NCI-H1694 treated with DMSO at 0.1 percent for 48 hours (cell line): Measurements from ENCODE around the gene CCDC82.

Experiments
- DNase-seq: peaks from one replicate; lab custom pipeline; 2025; lab: John Stamatoyannopoulos, UW

The CCDC82 gene

DNA sequence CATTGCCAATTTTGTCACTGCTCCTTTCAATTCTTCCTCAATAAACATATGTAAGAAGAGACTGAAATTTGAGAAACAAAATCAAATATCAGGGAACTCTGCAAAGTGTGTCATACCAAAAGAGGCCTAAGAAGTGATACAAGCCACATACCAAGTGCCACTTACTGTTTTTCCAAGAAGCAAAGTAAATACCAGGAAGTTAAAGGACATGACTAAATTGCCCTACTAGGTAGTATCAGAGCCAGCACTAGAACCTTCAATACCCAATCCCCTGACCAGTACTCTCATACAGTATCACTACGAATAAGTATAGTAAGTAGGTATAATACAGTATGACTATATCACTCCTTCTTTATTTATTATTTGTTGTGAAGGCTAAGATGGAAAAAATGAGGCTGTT, 60.3 kb downstream of the CCDC82 start:
- DNase-seq: no peak

DNA sequence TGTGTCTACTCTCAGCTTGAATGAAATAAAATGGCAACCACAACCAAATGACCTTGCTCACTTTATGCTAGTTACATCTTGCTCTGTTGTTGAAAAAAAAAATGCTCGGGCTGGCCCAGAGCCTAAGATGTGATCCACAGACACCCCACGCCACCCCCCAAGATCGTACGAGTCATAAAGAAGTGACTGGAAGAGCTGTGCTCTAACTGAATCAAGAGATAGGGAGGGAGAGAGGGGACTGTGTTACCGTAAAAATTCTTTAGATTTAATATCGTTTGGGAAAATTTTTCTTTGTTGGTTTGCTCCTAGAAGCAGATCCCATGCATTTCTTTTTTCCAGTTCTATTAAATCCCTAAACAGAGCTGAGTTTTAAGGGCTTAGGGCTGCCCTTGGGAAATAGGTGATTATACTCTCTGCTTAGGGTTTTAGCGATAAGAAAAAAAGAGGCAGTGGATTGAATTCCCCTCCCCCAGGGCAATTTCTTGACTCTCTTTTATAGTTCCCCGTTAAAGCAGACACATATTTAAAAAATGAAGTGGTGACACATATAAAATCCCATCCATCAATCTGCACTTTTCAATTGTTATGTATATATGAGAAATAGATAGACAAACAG, 61.2 kb downstream of the CCDC82 start:
- DNase-seq: no peak

DNA sequence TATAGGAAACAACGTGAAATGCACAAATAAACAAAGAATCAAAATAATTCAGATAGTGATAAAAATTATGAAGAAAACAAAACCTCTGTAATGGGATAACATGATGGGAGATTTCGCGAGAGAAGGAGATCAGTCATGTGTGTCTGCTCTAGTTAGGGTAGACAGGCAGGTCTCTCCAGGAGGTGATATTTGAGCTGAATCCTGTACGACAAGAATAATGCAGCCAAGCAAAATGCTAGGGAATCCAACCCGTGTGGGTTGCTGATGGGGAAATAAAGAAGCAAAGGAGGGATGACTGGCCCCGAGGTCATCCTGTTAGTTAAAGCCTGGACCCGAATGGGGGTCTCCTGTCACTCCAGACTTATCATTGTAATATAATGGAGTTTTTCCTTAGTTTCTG, 62.8 kb downstream of the CCDC82 start:
- DNase-seq: no peak

DNA sequence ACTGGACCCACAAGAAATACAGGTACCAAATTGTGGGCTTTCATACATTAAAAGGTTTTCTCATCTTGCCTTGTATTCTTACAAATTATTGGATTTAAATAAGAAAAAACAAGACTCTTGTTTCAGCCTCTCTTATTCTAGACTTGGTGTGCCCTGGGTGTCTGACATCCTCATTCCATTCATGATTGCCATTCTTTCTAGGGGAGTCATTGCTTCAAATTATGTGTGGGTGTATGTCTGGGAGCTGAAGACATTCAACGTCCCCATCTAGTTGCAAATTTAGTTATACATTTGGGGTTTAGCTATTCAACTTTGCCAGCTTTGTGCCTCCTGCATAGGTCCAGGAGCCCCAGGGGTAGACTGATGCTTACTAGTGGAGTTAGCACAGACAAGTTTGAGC, 64.8 kb downstream of the CCDC82 start:
- DNase-seq: no peak

DNA sequence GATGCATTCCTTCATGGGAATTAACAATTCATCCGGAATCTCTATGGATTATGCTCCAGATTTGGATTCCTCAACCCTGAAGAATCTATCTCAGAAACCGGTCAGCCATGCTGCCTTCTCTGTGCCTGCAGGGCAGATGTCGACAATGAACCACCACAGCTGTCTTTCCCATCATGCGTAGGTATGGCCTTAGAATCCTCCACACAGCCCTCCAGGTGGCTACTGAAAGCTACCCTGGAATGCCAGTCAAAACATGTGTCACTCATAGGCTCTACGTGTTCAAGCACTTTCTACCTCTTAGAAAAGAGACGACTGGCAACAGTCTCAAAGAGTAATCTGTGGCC, 66.1 kb downstream of the CCDC82 start:
- DNase-seq: no peak

DNA sequence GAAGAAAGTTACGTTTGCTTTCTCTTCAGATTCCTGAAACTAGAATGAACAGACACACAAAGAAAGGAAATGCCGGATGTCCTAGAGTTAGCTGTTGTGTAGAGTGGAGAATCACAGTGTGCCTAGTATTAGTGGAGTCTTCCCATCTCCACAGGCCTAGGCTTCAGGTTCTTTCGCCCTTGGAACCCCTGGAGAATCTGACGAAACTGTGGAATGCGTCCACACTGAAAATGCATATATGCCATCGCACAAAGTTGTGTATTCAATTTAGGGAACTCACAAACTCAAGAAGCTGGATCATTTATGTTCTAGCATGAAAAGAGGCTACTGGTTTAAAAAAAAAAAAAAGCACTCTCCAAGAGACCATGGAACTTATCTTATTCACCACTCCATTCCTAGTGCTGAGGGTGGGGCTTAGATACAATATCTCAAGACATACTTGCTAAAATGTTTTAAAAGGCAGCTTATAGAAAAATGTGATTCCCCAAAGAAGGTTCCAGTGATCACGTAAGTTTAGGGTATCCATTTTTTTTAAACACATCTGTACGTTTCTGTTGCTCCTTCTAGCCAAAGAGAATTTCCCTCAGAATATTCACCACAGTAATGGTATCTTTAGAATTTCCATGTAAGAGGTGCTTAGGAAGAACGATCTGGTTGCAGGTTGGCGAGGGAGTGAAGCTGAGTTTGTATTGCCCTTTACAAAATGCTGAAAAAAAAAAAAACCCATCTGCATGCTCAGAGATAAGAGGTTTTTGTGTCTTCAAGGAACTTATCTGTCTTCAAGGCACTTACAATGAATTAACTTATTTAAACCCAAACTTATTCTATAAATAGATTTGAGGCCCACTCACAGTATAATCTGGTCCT, 66.7 kb downstream of the CCDC82 start:
- DNase-seq: no peak

DNA sequence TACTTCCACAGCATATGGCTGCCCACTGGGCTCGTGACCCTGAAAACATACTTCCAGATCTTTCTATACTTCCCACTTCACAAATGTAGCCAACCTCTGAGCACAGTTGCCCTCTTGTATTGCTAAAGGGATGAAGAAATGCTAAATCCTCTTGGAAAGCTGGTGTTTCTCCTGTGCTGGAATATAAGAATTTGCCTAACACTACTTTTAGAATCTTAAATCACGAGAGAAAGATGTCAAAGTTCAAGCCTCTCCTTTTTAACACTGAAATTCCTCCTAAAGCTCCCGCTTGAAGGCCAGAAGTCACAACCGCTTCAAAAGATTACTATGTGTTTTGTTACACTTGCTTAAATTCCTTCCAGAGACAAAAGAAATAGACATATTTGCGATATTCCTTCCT, 68.6 kb downstream of the CCDC82 start:
- no peak for DNase-seq

DNA sequence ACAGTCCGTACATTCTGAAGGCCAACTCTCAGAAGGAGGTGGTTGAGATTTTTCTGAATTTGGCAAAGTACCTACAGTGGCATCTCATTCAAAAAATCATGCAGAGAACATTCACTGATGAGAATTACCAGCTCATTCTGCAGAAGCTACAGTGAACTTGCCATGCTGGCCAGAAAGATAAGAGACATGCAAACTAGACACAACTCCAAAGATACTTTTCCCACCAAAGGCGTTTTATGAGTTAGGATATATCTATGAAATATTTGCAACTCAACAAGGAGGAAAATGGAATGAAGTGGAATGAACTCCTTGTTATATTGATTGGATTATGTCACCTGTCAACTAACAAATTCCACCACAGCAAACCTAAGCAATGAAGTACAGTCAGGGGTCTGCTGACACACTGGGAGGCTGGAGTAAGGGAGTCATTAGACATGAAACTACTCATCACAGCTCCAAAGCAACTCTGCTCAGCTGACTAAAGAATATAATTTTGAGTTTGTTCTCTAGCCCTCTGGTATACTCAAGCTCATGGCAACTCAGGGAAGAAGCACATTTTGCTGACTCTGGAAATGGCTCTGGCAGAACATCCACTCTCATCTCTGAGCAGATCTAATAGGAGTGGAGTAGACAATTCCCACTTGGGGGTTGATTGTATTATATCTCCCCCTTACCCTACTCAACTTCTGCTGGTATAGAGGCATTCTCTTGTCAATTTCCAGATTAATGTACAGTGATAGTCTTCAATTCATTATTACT, 69.6 kb downstream of the CCDC82 start:
- DNase-seq: no peak

DNA sequence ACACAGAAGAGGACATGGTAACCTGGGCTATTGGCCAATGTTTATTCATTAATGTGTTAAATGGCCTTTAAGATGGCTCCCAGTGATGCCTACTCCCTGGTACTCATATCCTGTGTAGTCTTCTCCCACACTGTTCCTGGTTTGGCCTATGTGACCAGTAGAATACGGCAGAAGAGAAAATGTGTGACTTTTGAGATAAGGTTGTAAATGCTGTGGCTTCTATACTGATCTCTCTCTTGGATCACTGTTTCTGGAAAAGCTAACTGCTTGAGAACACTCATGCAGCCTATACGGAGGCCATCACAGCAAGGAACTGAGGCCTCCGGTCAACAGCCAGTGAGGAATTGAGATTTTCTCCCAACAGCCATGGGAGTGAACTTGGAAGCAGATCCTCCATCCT, 70.9 kb downstream of the CCDC82 start:
- DNase-seq: no peak

DNA sequence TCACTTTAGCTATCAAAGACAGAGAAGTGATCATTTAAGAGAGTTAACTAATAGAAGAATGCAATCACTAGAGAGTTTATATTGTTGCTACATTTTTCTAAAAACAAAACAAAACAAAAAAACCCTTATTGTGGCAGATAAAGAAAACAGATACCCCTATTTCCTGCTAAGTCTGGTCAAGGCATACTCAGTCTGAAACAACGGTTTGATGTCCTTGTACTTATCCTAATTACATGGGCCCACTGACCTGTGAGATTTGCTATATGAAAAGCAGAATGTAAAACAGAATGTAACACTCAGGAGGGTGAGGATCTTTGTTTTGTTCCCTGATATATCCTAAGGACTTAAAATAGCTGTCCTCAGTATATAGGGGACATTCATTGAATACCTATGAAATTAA, 71.3 kb downstream of the CCDC82 start:
- no peak for DNase-seq

DNA sequence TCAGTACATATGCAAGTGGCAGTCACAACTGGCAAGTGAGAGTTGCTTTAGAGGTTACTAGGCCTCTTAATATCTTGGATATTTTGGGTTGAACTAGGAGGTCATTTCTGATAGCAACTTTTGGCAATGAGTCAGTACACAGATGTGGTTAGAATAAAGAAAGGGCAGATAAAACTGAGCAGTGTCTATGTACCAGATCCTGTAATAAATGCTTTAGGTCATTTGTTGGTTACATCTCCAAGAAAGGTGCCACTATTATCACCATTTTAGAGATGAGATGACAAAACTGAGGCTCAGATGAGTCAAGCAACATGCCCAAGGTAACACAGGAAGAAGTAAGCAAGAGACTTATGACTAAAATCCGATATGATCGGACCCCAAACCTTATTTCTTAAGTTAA, 71.7 kb downstream of the CCDC82 start:
- no peak for DNase-seq

DNA sequence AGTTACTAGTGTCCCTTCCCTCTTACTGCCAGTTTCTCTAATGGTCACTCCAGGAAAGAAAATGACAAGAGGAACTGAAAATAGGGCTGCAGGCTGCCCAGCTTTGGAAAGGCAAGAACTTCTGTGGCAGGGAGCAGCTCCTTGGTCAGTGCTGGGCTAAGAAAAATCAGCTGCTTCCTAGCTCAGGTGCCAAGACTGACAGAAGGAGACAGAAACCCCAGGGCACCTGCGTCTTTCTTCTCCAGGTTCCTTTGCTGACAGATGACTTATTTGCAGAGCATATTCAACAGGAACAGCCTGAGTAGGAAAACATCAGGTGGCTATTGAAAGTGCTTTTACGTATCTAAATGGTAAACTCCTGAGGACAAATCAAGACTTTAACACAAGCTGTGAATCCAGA, 72.1 kb downstream of the CCDC82 start:
- DNase-seq: no peak

DNA sequence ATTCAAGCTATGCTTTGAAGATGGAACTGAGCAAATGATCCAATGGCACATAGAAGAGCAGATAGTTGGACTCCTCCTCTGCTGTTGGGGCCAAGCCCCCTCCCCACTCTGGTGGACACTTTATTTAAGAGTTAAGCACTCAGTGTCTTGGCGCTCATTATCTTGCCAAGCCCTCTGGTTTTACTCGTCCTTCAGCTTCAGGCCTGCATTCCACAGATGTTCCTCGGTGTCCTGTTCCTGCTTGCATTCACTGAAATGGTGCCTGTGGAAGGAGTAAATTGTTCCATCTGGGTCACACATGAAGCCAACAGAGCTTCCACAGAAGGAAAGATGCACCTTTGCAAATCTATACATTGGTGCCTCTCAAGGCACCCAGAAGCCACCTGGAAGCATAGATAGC, 72.8 kb downstream of the CCDC82 start:
- DNase-seq: no peak

DNA sequence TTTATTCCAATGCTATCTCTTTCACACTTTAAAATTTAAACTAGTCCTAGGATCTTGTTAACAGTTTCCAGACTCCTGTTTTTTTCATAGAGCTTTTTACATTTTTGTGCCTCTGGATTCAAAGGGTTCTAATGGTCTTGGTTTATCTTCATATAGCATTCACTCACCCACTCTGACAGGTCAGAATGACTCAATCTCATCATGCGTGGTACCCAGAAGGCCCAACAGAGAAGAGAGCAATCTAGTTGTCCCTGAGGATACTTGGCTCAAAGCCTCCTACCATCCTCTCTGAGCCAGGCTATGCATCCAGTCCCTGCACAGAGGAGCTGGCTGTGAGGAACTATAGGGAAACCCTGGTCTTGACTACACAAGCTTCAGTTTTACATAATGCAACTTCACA, 74.2 kb downstream of the CCDC82 start:
- DNase-seq: no peak

DNA sequence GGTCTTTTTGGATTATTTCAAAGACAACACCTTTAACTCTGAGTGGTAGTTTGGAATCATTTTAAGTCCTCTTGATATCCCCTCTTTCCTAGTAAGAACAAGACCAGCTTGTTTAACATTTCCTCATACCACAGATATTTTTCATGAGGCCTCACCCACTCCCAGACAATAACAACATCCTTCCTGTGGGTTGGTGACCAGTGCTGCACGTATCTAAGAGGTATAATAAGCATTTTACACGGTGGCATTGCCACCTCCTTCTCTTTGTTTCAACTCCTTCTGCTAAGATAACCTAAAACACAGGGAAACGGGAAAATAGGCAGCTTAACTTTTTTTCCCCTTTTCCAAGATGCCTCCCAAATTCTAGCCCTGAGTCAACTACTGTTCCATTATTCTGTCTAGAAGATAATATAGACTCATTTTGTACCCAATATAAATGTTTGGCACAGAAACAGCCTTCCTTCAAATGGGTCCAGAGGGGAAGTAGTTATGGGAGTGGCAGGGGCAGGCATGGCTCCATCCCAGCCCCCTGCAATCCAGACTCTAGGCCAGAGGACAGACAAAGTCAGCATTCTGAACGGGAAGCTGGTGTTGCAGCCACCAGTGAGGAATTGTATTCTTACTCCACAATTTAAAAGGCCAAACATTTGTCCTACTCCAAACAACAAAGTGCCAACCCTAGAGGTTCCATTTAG, 75.2 kb downstream of the CCDC82 start:
- no peak for DNase-seq

DNA sequence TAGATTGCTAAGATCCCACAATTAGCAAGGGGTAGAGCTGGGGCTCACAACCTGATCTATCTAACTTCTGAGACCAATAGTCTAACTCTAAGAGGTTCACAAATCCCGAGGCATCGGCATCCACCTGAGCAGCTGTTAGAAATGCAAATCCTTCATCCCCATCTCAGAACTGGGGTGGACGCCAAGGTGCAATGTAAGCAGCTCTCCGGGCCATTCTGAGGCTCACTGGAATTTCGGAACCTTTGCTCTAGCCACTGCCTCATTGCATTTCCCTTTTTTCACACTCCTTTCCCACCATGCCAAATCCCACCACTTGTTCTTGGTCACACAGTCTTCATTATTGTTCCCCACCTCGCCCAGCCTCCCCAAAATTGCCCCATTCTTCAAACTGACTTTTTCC, 76.5 kb downstream of the CCDC82 start:
- DNase-seq: no peak

DNA sequence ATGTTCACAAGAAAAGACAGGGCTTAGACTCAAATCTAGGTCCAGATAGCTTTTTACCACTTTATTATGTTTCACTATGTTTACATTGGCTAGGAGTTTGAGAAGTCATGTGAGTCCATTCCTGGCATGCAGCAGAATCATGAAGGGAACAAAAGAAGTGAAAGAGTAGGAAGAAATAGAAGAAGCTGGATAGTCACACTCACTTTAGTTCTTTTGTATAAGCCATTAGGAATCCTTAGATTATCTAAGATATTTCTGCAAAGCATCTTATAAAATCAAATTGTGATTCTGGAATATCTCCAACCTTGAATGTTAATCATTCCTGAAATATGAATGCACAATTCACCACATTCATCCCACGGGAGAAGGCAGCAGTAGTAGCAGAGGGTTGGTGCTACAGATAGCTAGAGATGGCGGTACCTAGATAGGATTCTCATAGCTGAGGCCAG, 78.6 kb downstream of the CCDC82 start:
- DNase-seq: no peak

DNA sequence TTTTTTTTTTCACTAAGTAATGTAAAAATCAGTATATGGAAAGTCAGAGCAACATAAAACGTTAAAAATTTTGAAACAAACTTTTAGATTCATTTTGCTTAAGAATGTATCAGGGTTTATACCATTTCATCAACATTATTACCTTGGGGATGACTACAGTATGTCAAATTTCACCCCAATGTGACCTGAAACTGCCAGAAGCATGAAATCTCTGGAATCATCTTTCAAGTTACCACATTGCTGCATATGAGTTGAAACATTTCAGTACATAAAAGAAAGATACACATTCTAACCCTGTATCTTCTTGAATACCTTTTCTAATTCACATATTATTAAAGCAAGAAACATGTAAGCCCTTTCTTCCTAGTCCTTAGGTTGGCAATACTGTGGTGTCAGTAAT, 79.5 kb downstream of the CCDC82 start:
- DNase-seq: no peak

DNA sequence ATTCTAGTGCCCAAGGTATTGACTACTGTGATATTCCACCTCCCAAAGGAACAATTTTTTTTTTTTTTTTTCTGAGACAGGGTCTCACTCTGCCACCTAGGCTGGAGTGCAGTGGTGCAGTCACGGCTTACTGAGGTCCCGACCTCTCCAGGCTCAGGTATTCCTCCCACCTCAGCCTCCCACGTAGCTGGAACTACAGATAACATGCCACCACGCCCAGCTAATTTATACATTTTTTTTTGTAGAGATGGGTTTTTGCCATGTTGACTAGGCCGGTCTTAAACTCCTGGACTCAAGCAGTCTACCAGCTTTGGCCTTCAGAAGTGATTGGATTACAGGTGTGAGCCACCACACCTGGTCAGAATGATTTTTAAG, 80.1 kb downstream of the CCDC82 start:
- no peak for DNase-seq

DNA sequence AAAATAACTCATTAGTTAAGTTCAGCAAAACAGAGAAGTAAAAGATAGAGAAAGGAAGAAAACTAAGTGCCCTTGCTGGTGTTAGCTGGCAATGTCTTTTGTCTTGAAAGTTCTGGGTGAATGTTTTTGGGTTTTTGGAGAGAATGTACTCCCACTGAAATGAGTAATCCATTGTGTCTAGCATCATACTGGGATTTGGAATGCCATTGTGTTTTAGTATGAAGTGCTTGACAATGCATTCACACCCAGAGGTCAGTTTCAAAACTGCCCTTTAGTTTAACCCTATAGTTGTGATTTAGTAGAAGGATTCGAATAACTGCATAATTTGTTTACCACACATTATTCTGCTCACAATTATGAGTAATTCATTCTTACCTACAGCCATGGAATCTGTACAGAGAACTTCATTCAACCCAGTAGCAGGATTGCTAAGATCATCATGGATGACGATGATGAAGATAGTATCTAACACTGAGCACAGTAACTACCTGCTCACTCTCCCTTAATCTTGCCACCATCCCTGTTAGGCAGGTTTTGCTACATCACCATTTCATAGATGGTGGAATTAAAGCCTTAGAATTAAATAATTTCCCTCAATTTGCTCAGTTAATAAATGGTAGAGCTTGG, 80.6 kb downstream of the CCDC82 start:
- no peak for DNase-seq

DNA sequence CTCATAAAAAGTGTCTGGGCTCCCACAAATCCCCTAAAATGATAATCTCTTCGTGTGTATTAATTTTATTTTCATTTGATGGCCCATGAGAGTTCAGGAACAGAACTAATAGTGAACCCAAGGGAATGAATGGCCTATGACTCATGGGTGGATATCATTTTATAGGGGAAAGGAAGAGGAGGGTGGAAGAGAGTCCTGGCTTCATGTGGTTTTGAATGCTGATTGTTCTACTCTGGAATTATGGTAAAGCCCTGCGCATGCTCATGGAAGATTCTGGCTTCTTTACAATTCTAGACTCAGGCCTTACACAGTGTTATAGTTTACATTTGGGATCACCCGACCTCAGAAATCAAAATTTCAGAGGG, 82.0 kb downstream of the CCDC82 start:
- no peak for DNase-seq
